ENCODE data around the gene MYO1B. TPM values are rescaled to one million over a fixed set of nuclear protein-coding genes. Genes with fewer than 3 reads are reported as not detected.

The MYO1B gene
- total RNA-seq, 2 donors from 2014 or later = 74.7 to 79.4 TPM

GRCh38 chr2:191241418-191241817, 3.8 kb upstream of the MYO1B start:
- no peak overlapping the region for H3K4me3 ChIP-seq
- TF ChIP-seq CTCF (IDR thresholded peaks at IDR 0.05) = no peak
- H3K27ac ChIP-seq = no peak overlapping the region
- H3K9me3 ChIP-seq = no peaks in the 10 kb centered on the region
- DNase-seq (ENCODE audit: low spot score) = no peak
- no peaks in the 10 kb centered on the region for H3K27me3 ChIP-seq (replicated peaks; ENCODE audit: insufficient read depth)
- H3K36me3 ChIP-seq = no peaks in the 10 kb centered on the region
- H3K4me1 ChIP-seq (ENCODE audit: control insufficient read depth in 1 of 2, low read depth in 2 of 2) = peaks cover 0 to 4% of the 10 kb centered on the region in 2 donors
- no peak for ATAC-seq (ENCODE audit: insufficient number of reproducible peaks, low FRiP score, low read depth)

- Histone ChIP-seq H3K4me3 (no peak overlapping the region), H3K27me3 (replicated peaks; ENCODE audit: insufficient read depth) (no peaks in the 10 kb centered on the region), H3K36me3 (no peaks in the 10 kb centered on the region), H3K9me3 (no peaks in the 10 kb centered on the region), H3K27ac (no peak overlapping the region), H3K4me1 (ENCODE audit: control insufficient read depth in 1 of 2, low read depth in 2 of 2) (peaks cover 0 to 21% of the 10 kb centered on the region in 2 donors)
- no peak for TF ChIP-seq CTCF (IDR thresholded peaks at IDR 0.05)
- DNase-seq (ENCODE audit: low spot score) (no peak), ATAC-seq (ENCODE audit: insufficient number of reproducible peaks, low FRiP score, low read depth) (no peak)
Measured at GRCh38 chr2:191243154-191243553, 2.0 kb upstream of the MYO1B start.

GRCh38 chr2:191244350-191244749, 854 bp upstream of the MYO1B start:
- Histone ChIP-seq H3K4me1 (ENCODE audit: control insufficient read depth in 1 of 2, low read depth in 2 of 2) (peaks cover 3 to 33% of the 10 kb centered on the region in 2 donors), H3K9me3 (no peaks in the 10 kb centered on the region), H3K4me3 (no peak overlapping the region), H3K36me3 (no peaks in the 10 kb centered on the region), H3K27ac (peak overlapping the region in 1 of 2 donors; percentile 70), H3K27me3 (replicated peaks; ENCODE audit: insufficient read depth) (no peaks in the 10 kb centered on the region)
- no peak for TF ChIP-seq CTCF (IDR thresholded peaks at IDR 0.05)
- ATAC-seq (ENCODE audit: insufficient number of reproducible peaks, low FRiP score, low read depth) (no peak), DNase-seq (ENCODE audit: low spot score) (no peak)

GRCh38 chr2:191245869-191246531, 796 bp downstream of the MYO1B start:
- Histone ChIP-seq H3K4me1 (ENCODE audit: control insufficient read depth in 1 of 2, low read depth in 2 of 2) (peaks cover 4 to 50% of the 10 kb centered on the region in 2 donors), H3K27ac (peak overlapping the region; percentile 70 to 76), H3K9me3 (no peaks in the 10 kb centered on the region), H3K36me3 (no peaks in the 10 kb centered on the region), H3K27me3 (replicated peaks; ENCODE audit: insufficient read depth) (no peaks in the 10 kb centered on the region), H3K4me3 (peak overlapping the region; percentile 86)
- peak; percentile 18 for ATAC-seq (ENCODE audit: insufficient number of reproducible peaks, low FRiP score, low read depth)
- TF ChIP-seq CTCF (IDR thresholded peaks at IDR 0.05) = no peak
- DNase-seq (ENCODE audit: low spot score) = no peak

GRCh38 chr2:191246820-191247380, 1.7 kb downstream of the MYO1B start:
- Histone ChIP-seq H3K27ac (peak overlapping the region; percentile 70 to 76), H3K9me3 (no peaks in the 10 kb centered on the region), H3K27me3 (replicated peaks; ENCODE audit: insufficient read depth) (no peaks in the 10 kb centered on the region), H3K36me3 (no peaks in the 10 kb centered on the region), H3K4me1 (ENCODE audit: control insufficient read depth in 1 of 2, low read depth in 2 of 2) (peaks cover 4 to 59% of the 10 kb centered on the region in 2 donors), H3K4me3 (peak overlapping the region; percentile 86)
- ATAC-seq (ENCODE audit: insufficient number of reproducible peaks, low FRiP score, low read depth) (no peak), DNase-seq (ENCODE audit: low spot score) (no peak)
- TF ChIP-seq CTCF (IDR thresholded peaks at IDR 0.05) = no peak

Measured in thoracic aorta (tissue), 2 donors.